NCI-H1417 treated with DMSO at 0.1 percent for 48 hours (cell line): ENCODE data around the gene SENP8.
"Not testable (repeated sequence)": the region's sequence is repeated elsewhere in the genome, so short reads cannot be mapped to it uniquely, and the experiment has no call there.

Experiments used
- DNase-seq: peaks from one replicate; lab custom pipeline; 2025; lab: John Stamatoyannopoulos, UW

The SENP8 gene

GRCh38 chr15:72118017-72118978 lies at the start of gene SENP8, which contains the start of gene MYO9A:
Gene SENP8 (plus strand): TSS chr15:72118403. CDS start chr15:72139624, 21,221 bp downstream.
Gene MYO9A (minus strand): TSS chr15:72118150. CDS start chr15:72046563, 71,587 bp downstream.
- peak; percentile 97 for DNase-seq

GRCh38 chr15:72068856-72069255 lies 49.3 kb upstream of the SENP8 start:
- no peak for DNase-seq

- DNase-seq, result no peak
These were observed 47.3 kb upstream of the SENP8 start for GRCh38 chr15:72070817-72071447.

GRCh38 chr15:72071448-72071825 lies 46.8 kb upstream of the SENP8 start:
- not testable (repeated sequence) for DNase-seq

GRCh38 chr15:72074335-72075060 lies 43.7 kb upstream of the SENP8 start:
- DNase-seq, result no peak

- no peak for DNase-seq
These were observed 40.3 kb upstream of the SENP8 start for GRCh38 chr15:72077950-72078349.

- DNase-seq, result no peak
These were observed 39.3 kb upstream of the SENP8 start for GRCh38 chr15:72078887-72079286.

GRCh38 chr15:72082176-72082575 lies 36.0 kb upstream of the SENP8 start:
- no peak for DNase-seq

GRCh38 chr15:72086010-72086697 lies 32.0 kb upstream of the SENP8 start:
- DNase-seq, result no peak

- DNase-seq, result no peak
These were observed 31.1 kb upstream of the SENP8 start for GRCh38 chr15:72086920-72087648.

GRCh38 chr15:72092006-72092405 lies 26.2 kb upstream of the SENP8 start:
- no peak for DNase-seq

GRCh38 chr15:72092691-72093090 lies 25.5 kb upstream of the SENP8 start:
- no peak for DNase-seq

- no peak for DNase-seq
These were observed 21.4 kb upstream of the SENP8 start for GRCh38 chr15:72096796-72097195.

GRCh38 chr15:72098040-72098439 lies 20.2 kb upstream of the SENP8 start:
- no peak for DNase-seq

- DNase-seq, result no peak
These were observed 19.0 kb upstream of the SENP8 start for GRCh38 chr15:72099155-72099554.

- DNase-seq, result not testable (repeated sequence)
These were observed 17.7 kb upstream of the SENP8 start for GRCh38 chr15:72100551-72100950.

GRCh38 chr15:72105111-72105510 lies 13.1 kb upstream of the SENP8 start:
- DNase-seq, result no peak

GRCh38 chr15:72106068-72106467 lies 12.1 kb upstream of the SENP8 start:
- no peak for DNase-seq

- no peak for DNase-seq
These were observed 7.8 kb upstream of the SENP8 start for GRCh38 chr15:72110355-72110754.

GRCh38 chr15:72112116-72112515 lies 6.1 kb upstream of the SENP8 start:
- DNase-seq, result no peak

GRCh38 chr15:72112805-72113204 lies 5.4 kb upstream of the SENP8 start:
- no peak for DNase-seq
